ENCODE measurements around the gene CLCA4. TPM values are rescaled to one million over a fixed set of nuclear protein-coding genes. Genes with fewer than 3 reads are reported as not detected.
"Not testable (repeated sequence)": the region's sequence is repeated elsewhere in the genome, so short reads cannot be mapped to it uniquely, and the experiment has no call there.

CLCA4 gene
- total and polyA plus RNA-seq, 4 donors, result 0.03 TPM; not detected in 3

GRCh38 chr1:86596741-86597290, 49.9 kb downstream of the CLCA4 start:
- DNase-seq (ENCODE audit: low spot score), result no peak
- WGBS, result 74% methylated on average over 3 of the region's 3 CpGs
- no peak overlapping the region for H3K9ac ChIP-seq (ENCODE audit: low read depth in 1 of 2, low read length in 2 of 2)
- no peak overlapping the region for H3K27ac ChIP-seq (ENCODE audit: low read depth in 1 of 2, low read length in 2 of 2)
- no peaks in the 10 kb centered on the region for H3K27me3 ChIP-seq (ENCODE audit: control insufficient read depth in 4 of 4, insufficient read depth in 4 of 4, low read length in 3 of 4)
- H3K9me3 ChIP-seq (ENCODE audit: control insufficient read depth in 4 of 4, low read length in 3 of 4), result peaks cover 2 to 10% (median 6%) of the 10 kb centered on the region in 4 donors
- no peaks in the 10 kb centered on the region for H3K36me3 ChIP-seq (ENCODE audit: control insufficient read depth in 4 of 4, insufficient read depth in 3 of 4, low read depth in 1 of 4, low read length in 3 of 4)
- TF ChIP-seq ATF3 (IDR thresholded peaks at IDR 0.05) (no peak), NR2F2 (IDR thresholded peaks at IDR 0.05) (no peak), ZBTB33 (IDR thresholded peaks at IDR 0.05) (no peak), FOXA1 (IDR thresholded peaks at IDR 0.05) (no peak), EGR1 (IDR thresholded peaks at IDR 0.05; ENCODE audit: low read depth in 2 of 2) (no peak)
- H3K4me1 ChIP-seq (ENCODE audit: control insufficient read depth in 4 of 4, insufficient read depth in 4 of 4, low read length in 3 of 4), result no peaks in the 10 kb centered on the region
- H3K4me3 ChIP-seq (ENCODE audit: low read depth in 1 of 3, low read length in 3 of 3), result no peak overlapping the region

GRCh38 chr1:86606080-86606479, 59.2 kb downstream of the CLCA4 start:
- 80% methylated on average over 2 of the region's 2 CpGs for WGBS
- H3K27ac ChIP-seq (ENCODE audit: low read depth in 1 of 2, low read length in 2 of 2); H3K27me3 ChIP-seq (ENCODE audit: control insufficient read depth in 4 of 4, insufficient read depth in 4 of 4, low read length in 3 of 4); DNase-seq (ENCODE audit: low spot score); H3K9ac ChIP-seq (ENCODE audit: low read depth in 1 of 2, low read length in 2 of 2); H3K4me1 ChIP-seq (ENCODE audit: control insufficient read depth in 4 of 4, insufficient read depth in 4 of 4, low read length in 3 of 4); H3K4me3 ChIP-seq (ENCODE audit: low read depth in 1 of 3, low read length in 3 of 3); H3K36me3 ChIP-seq (ENCODE audit: control insufficient read depth in 4 of 4, insufficient read depth in 3 of 4, low read depth in 1 of 4, low read length in 3 of 4); H3K9me3 ChIP-seq (ENCODE audit: control insufficient read depth in 4 of 4, low read length in 3 of 4): not testable (repeated sequence)

GRCh38 chr1:86616433-86616832, 69.6 kb downstream of the CLCA4 start:
- no peak for TF ChIP-seq ZBTB33 (IDR thresholded peaks at IDR 0.05)
- TF ChIP-seq CTCF (IDR thresholded peaks at IDR 0.05; ENCODE audit: low read depth, low read length, missing input control), result no peak
- no peak for TF ChIP-seq FOXA1 (IDR thresholded peaks at IDR 0.05)
- no peak for TF ChIP-seq HNF4A (conservative IDR thresholded peaks at IDR 0.05)
- TF ChIP-seq EGR1 (IDR thresholded peaks at IDR 0.05; ENCODE audit: low read depth in 2 of 2), result no peak
- no peak for TF ChIP-seq RXRA (IDR thresholded peaks at IDR 0.05)
- 76% methylated on average over 1 of the region's 1 CpG for WGBS
- Histone ChIP-seq H3K4me3 (ENCODE audit: low read depth in 1 of 3, low read length in 3 of 3) (no peak overlapping the region), H3K9ac (ENCODE audit: low read depth in 1 of 2, low read length in 2 of 2) (no peak overlapping the region), H3K9me3 (ENCODE audit: control insufficient read depth in 4 of 4, low read length in 3 of 4) (peaks cover 2 to 12% (median 7%) of the 10 kb centered on the region in 4 donors), H3K27me3 (ENCODE audit: control insufficient read depth in 4 of 4, insufficient read depth in 4 of 4, low read length in 3 of 4) (peaks cover 0 to 6% (median 0%) of the 10 kb centered on the region in 4 donors), H3K4me1 (ENCODE audit: control insufficient read depth in 4 of 4, insufficient read depth in 4 of 4, low read length in 3 of 4) (no peaks in the 10 kb centered on the region), H3K36me3 (ENCODE audit: control insufficient read depth in 4 of 4, insufficient read depth in 3 of 4, low read depth in 1 of 4, low read length in 3 of 4) (no peaks in the 10 kb centered on the region), H3K27ac (ENCODE audit: low read depth in 1 of 2, low read length in 2 of 2) (no peak overlapping the region)
- DNase-seq (ENCODE audit: low spot score), result no peak
